Activated CD4-positive, alpha-beta T cell treated with anti-CD3 and anti-CD28 coated beads, Interleukin-2, Interleukin-4, amounts not matched to agents 100 ng/mL and 50 ng/mL, durations not matched to agents 16 hours and 8 hours (primary cell): ENCODE measurements around the gene RPS6KA6.
A peak's percentile ranks its signal among the peaks of the same experiment; 100 is the strongest.
"Not testable (repeated sequence)": the region's sequence is repeated elsewhere in the genome, so short reads cannot be mapped to it uniquely, and the experiment has no call there.

ENCODE experiments used
- DNase-seq: peaks from one replicate; pipeline ENCODE4 v3.0.0-alpha.2; 2020; ENCODE audit warnings: low spot score

Gene RPS6KA6

GRCh38 chrX:84162401-84162800 lies 25.6 kb downstream of the RPS6KA6 start:
- DNase-seq = no peak

- no peak for DNase-seq
These were observed 26.4 kb downstream of the RPS6KA6 start for GRCh38 chrX:84161641-84162040.

GRCh38 chrX:84160736-84161135 lies 27.3 kb downstream of the RPS6KA6 start:
- no peak for DNase-seq

GRCh38 chrX:84156821-84157220 lies 31.2 kb downstream of the RPS6KA6 start:
- no peak for DNase-seq

- DNase-seq = no peak
These were observed 32.1 kb downstream of the RPS6KA6 start for GRCh38 chrX:84155938-84156337.

- DNase-seq = no peak
These were observed 34.5 kb downstream of the RPS6KA6 start for GRCh38 chrX:84153538-84153937.

GRCh38 chrX:84144991-84145390 lies 43.0 kb downstream of the RPS6KA6 start:
- DNase-seq = no peak

GRCh38 chrX:84144281-84144680 lies 43.7 kb downstream of the RPS6KA6 start:
- DNase-seq = no peak

- no peak for DNase-seq
These were observed 55.0 kb downstream of the RPS6KA6 start for GRCh38 chrX:84133023-84133422.

GRCh38 chrX:84123585-84123984 lies 64.4 kb downstream of the RPS6KA6 start:
- DNase-seq = no peak

GRCh38 chrX:84118769-84119168 lies 69.2 kb downstream of the RPS6KA6 start:
- no peak for DNase-seq

GRCh38 chrX:84118315-84118714 lies 69.7 kb downstream of the RPS6KA6 start:
- no peak for DNase-seq

- no peak for DNase-seq
These were observed 79.4 kb downstream of the RPS6KA6 start for GRCh38 chrX:84108584-84108983.

- DNase-seq = no peak
These were observed 88.9 kb downstream of the RPS6KA6 start for GRCh38 chrX:84099120-84099519.

GRCh38 chrX:84079479-84080197 lies 108.4 kb downstream of the RPS6KA6 start:
- not testable (repeated sequence) for DNase-seq

GRCh38 chrX:84078991-84079390 lies 109.0 kb downstream of the RPS6KA6 start:
- no peak for DNase-seq

GRCh38 chrX:84064814-84065213 lies 123.2 kb downstream of the RPS6KA6 start:
- DNase-seq = no peak

- DNase-seq = no peak
These were observed 123.8 kb downstream of the RPS6KA6 start for GRCh38 chrX:84064164-84064563.

GRCh38 chrX:84047339-84047738 lies 140.7 kb downstream of the RPS6KA6 start:
- DNase-seq = no peak

GRCh38 chrX:84046403-84046984 lies 141.5 kb downstream of the RPS6KA6 start:
- peak; percentile 22 for DNase-seq

GRCh38 chrX:84044051-84044450 lies 143.9 kb downstream of the RPS6KA6 start:
- no peak for DNase-seq
